Glutamatergic neuron (in vitro differentiated cells): ENCODE data around the gene ZNF3. TPM values are rescaled to one million over a fixed set of nuclear protein-coding genes. Genes with fewer than 3 reads are reported as not detected.
A peak's percentile ranks its signal among the peaks of the same experiment; 100 is the strongest.

Experiments used
- DNase-seq: peaks from one replicate; pipeline ENCODE4 v3.0.0; 2022
- H3K27ac Mint-ChIP-seq: one replicate; pipeline ENCODE4 v1.8.0; 2020; ENCODE audit warnings: mild to moderate bottlenecking, mixed read lengths, inconsistent platforms; ENCODE audit not compliant: unreplicated experiment
- H3K27me3 Mint-ChIP-seq: one replicate; pipeline ENCODE4 v1.8.0; 2020; ENCODE audit warnings: mild to moderate bottlenecking, moderate library complexity, mixed read lengths, inconsistent platforms; ENCODE audit not compliant: unreplicated experiment
- H3K36me3 Mint-ChIP-seq: one replicate; pipeline ENCODE4 v1.8.0; 2020; ENCODE audit warnings: mild to moderate bottlenecking, mixed read lengths, inconsistent platforms; ENCODE audit not compliant: unreplicated experiment
- H3K4me1 Mint-ChIP-seq: one replicate; pipeline ENCODE4 v1.8.0; 2020; ENCODE audit warnings: mild to moderate bottlenecking, low read depth, mixed read lengths, inconsistent platforms; ENCODE audit not compliant: unreplicated experiment
- H3K4me3 Mint-ChIP-seq: one replicate; pipeline ENCODE4 v1.8.0; 2020; ENCODE audit warnings: mild to moderate bottlenecking, mixed read lengths, inconsistent platforms; ENCODE audit not compliant: unreplicated experiment
- H3K9me3 Mint-ChIP-seq: one replicate; pipeline ENCODE4 v1.8.0; 2020; ENCODE audit warnings: mild to moderate bottlenecking, moderate library complexity, mixed read lengths, inconsistent platforms; ENCODE audit not compliant: unreplicated experiment
- total RNA-seq: library from RNA; stranded (reverse); fragmentation: NEBNext Ultra II Directional; extraction: Animal tissue kit (Norgen Biotek cat#: 25700); gene quantifications from one replicate; pipeline ENCODE4 v1.2.1, GENCODE V29; 2021; ENCODE audit not compliant: unreplicated experiment
- TF ChIP-seq, protein P1 (sequence below): fragments of 200-600 bp; sonication (generic); IDR thresholded peaks from one replicate; pipeline ENCODE4 v1.5.0; 2021; ENCODE audit not compliant: partially characterized antibody, unreplicated experiment

Gene ZNF3
- total RNA-seq, 1 donor from 2014 or later, result 87.9 TPM

- TF ChIP-seq, protein P1, sequence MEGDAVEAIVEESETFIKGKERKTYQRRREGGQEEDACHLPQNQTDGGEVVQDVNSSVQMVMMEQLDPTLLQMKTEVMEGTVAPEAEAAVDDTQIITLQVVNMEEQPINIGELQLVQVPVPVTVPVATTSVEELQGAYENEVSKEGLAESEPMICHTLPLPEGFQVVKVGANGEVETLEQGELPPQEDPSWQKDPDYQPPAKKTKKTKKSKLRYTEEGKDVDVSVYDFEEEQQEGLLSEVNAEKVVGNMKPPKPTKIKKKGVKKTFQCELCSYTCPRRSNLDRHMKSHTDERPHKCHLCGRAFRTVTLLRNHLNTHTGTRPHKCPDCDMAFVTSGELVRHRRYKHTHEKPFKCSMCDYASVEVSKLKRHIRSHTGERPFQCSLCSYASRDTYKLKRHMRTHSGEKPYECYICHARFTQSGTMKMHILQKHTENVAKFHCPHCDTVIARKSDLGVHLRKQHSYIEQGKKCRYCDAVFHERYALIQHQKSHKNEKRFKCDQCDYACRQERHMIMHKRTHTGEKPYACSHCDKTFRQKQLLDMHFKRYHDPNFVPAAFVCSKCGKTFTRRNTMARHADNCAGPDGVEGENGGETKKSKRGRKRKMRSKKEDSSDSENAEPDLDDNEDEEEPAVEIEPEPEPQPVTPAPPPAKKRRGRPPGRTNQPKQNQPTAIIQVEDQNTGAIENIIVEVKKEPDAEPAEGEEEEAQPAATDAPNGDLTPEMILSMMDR, result no peak
- no peak overlapping the region for H3K4me3 Mint-ChIP-seq
- peaks cover 6% of the 10 kb centered on the region for H3K4me1 Mint-ChIP-seq
- DNase-seq, result no peak
- H3K27me3 Mint-ChIP-seq, result peaks cover 9% of the 10 kb centered on the region
- H3K9me3 Mint-ChIP-seq, result peaks cover 13% of the 10 kb centered on the region
- no peak overlapping the region for H3K27ac Mint-ChIP-seq
- H3K36me3 Mint-ChIP-seq, result no peaks in the 10 kb centered on the region
These were observed 40.5 kb upstream of the ZNF3 start for GRCh38 chr7:100122067-100122466.

DNA sequence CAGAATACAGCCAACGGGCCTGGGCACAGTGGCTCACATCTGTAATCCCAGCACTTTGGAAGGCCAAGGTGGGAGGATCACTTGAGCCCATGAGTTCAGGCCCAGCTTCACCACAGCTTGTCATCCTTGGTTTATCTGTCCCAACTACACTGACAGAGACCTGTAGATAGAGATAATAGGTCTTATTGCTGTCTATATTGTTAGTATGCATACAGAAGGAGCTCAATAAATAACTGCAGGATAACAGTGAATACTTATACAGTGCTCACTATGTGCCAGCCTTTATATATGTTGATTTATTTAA, 39.2 kb upstream of the ZNF3 start:
- peak overlapping the region; percentile 99 for H3K4me3 Mint-ChIP-seq
- peaks cover 13% of the 10 kb centered on the region for H3K9me3 Mint-ChIP-seq
- H3K27ac Mint-ChIP-seq, result peak overlapping the region; percentile 1
- peaks cover 3% of the 10 kb centered on the region for H3K27me3 Mint-ChIP-seq
- TF ChIP-seq, protein P1, result no peak
- H3K36me3 Mint-ChIP-seq, result no peaks in the 10 kb centered on the region
- no peak for DNase-seq
- peaks cover 6% of the 10 kb centered on the region for H3K4me1 Mint-ChIP-seq

DNA sequence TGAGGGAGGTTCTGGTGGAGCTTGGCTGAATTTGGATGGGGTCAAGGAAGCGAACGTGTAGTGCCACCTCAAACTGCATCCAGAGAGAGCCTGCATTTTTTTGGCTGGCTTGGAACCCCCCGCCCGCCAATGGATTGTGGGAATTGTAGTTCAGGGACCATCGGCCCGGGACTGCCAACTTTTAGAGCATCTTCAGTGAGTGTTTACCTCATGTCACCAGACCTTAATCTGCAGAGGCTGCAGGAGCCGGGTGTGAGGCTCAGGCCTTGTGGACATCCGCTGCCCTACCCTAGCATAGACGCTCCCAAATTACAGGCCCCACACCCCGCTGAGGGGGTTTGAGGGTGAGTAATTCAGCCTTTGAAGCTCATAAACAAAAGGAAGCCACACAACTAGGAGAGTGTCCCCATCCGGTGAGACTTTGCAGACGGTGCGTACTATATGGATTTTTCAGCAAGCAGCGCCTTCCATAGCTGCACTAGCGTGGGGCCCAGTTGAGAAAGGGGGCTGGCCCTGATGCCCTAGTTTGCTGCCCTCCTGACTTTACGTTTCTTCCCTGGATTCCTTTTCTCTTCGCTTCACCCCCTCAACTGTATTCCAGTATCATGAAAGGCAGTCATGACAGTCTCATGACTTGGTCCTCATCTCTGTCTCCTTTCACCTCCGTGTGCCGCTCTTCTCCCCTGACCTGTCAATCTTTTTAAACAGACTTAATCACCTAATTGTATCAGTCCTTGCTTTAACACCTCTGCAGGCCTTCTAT, 38.6 kb upstream of the ZNF3 start:
- Mint-ChIP-seq H3K27me3 (peaks cover 3% of the 10 kb centered on the region), H3K4me1 (peaks cover 6% of the 10 kb centered on the region), H3K9me3 (peaks cover 13% of the 10 kb centered on the region), H3K36me3 (no peaks in the 10 kb centered on the region), H3K4me3 (peak overlapping the region; percentile 99), H3K27ac (peak overlapping the region; percentile 97)
- TF ChIP-seq, protein P1, result no peak
- peak; percentile 59 for DNase-seq

GRCh38 chr7:100119072-100119969, 37.8 kb upstream of the ZNF3 start, which contains the start of the genes CNPY4 and TAF6:
Gene CNPY4, plus strand, starts transcription at chr7:100119634. Its CDS starts 111 bp downstream, at chr7:100119745.
Gene TAF6, minus strand, starts transcription at chr7:100119358. Its CDS starts 5,149 bp downstream, at chr7:100114209.
- H3K36me3 Mint-ChIP-seq, result no peaks in the 10 kb centered on the region
- peak; percentile 96 for DNase-seq
- peak within 1 kb of the TSS; percentile 99 for H3K4me3 Mint-ChIP-seq
- TF ChIP-seq, protein P1, result no peak
- peaks cover 13% of the 10 kb centered on the region for H3K9me3 Mint-ChIP-seq
- peaks cover 6% of the 10 kb centered on the region for H3K4me1 Mint-ChIP-seq
- H3K27me3 Mint-ChIP-seq, result peaks cover 3% of the 10 kb centered on the region
- peak within 1 kb of the TSS; percentile 97 for H3K27ac Mint-ChIP-seq
